Skeletal muscle tissue (tissue), 4 donors: Measurements from ENCODE around the gene ANTKMT. TPM values are rescaled to one million over a fixed set of nuclear protein-coding genes. Genes with fewer than 3 reads are reported as not detected.
A peak's percentile ranks its signal among the peaks of the same experiment; 100 is the strongest.
"Not testable (repeated sequence)": the region's sequence is repeated elsewhere in the genome, so short reads cannot be mapped to it uniquely, and the experiment has no call there.

ENCODE experiments used
- H3K27ac ChIP-seq: one replicate; pipeline ENCODE4 v1.7.0; 2013; ENCODE audit warnings: mild to moderate bottlenecking, low read depth, low read length, inconsistent platforms
- H3K27me3 ChIP-seq, 3 donors: one replicate each; pipeline ENCODE4 v1.7.0; 2013; ENCODE audit warnings: low read length in 3 of 3; ENCODE audit not compliant: control insufficient read depth in 3 of 3, insufficient read depth in 3 of 3
- H3K36me3 ChIP-seq, 3 donors: one replicate each; pipeline ENCODE4 v1.7.0; 2013; ENCODE audit warnings: low read length in 3 of 3; ENCODE audit not compliant: control insufficient read depth in 3 of 3, insufficient read depth in 3 of 3
- H3K4me1 ChIP-seq, 3 donors: one replicate each; pipeline ENCODE4 v1.7.0; 2013; ENCODE audit warnings: low read length in 3 of 3, mild to moderate bottlenecking in 3 of 3; ENCODE audit not compliant: control insufficient read depth in 3 of 3, insufficient read depth in 3 of 3
- H3K4me3 ChIP-seq, 3 donors: one replicate each; pipeline ENCODE4 v1.7.0; 2013; ENCODE audit warnings: low read length in 3 of 3
- H3K9ac ChIP-seq, 3 donors: one replicate each; pipeline ENCODE4 v1.7.0; 2013; ENCODE audit warnings: low read length in 3 of 3, mild to moderate bottlenecking in 3 of 3, moderate library complexity in 2 of 3, low read depth in 1 of 3
- H3K9me3 ChIP-seq, 3 donors: one replicate each; pipeline ENCODE4 v1.7.0; 2013; ENCODE audit warnings: low read length in 3 of 3; ENCODE audit not compliant: control insufficient read depth in 3 of 3
- total RNA-seq: library from RNA; depleted of rRNA; stranded (reverse); fragments of >200 nt; gene quantifications from one replicate; pipeline ENCODE4 v1.2.3, GENCODE V29; 2014
- donor health status: Osteomylitis.

Gene ANTKMT
- total RNA-seq, 1 donor from 2014 or later, result 12.0 TPM

DNA sequence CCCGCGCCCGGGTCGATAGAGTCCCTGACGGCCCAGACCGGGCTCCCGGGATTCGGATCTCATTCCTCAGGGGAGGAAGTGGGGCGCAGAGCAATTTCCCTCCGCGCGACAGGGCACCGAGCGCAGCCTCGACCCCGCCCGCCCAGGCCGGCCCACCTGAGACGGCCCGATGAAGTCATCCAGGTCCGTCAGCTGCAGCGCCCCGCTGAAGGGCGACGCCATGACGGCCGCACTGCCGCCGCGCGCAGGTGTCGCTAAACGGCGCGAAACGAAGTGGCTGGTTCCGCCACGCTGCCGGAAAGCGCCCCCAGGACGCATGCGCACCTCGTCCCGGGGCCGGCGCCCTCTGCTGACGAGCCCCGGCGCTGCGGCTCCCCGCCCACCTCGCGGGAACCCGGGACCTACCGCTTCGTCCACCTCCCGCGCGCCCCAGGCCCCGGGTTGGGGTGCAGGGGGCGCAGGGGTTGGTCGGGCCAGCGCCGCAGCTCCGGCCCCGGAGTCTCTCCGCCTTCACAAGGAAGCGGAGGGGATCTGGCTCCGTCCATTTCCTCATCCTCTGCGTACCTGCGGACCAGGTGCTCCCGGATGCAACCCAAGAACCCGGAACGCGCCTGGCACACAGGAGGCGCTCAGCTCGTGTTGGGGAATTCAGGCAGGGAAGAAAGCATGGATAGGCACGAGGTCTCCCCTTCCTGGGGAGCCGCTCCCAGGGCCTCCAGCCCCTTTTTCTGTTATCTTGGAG lies 20.0 kb downstream of the ANTKMT start, which contains the start of gene CIAO3:
Gene CIAO3 (minus strand): TSS at position 234 of the 742 bp plus-strand sequence. CDS start 12 bp downstream, at position 222.
- Histone ChIP-seq H3K27ac (peak within 1 kb of the TSS; percentile 47), H3K4me3 (peak within 1 kb of the TSS; percentile 72 to 86 (median 81)), H3K9me3 (no peaks in the 10 kb centered on the region), H3K4me1 (peaks cover 13 to 16% (median 14%) of the 10 kb centered on the region in 3 donors), H3K9ac (peak within 1 kb of the TSS; percentile 83 to 92 (median 88)), H3K27me3 (peaks cover 0 to 15% (median 4%) of the 10 kb centered on the region in 3 donors), H3K36me3 (peaks cover 20 to 24% (median 22%) of the 10 kb centered on the region in 3 donors)

DNA sequence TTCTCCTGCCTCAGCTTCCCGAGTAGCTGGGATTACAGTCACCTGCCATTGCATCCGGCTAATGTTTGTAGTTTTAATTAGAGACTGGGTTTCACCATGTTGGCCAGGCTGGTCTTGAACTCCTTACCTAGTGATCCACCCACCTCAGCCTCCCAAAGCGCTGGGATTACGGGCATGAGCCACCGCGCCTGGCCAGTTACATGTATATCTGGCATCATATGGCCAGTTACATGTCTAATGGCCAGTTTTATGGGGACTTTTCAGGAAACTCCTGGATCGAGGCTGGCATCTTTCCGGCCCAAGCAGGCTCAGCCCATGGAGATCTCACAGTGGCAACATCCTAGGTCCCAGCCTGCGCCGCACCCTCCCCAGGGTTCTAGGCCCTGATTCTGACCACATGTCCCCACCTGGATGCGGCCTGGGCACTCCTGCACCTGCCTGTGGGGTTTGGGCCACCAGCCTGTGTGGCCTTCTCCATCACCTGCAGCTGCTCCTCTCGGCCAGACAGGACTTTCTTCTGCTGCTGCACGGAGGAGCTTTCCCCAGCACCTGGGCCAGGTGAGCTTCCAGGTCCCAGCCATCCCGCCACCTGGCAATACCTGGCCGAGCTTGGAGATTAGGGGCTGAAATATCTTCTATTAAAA lies 21.2 kb downstream of the ANTKMT start:
- Histone ChIP-seq H3K27me3 (peaks cover 0 to 15% (median 4%) of the 10 kb centered on the region in 3 donors), H3K27ac (no peak overlapping the region), H3K9ac (no peak overlapping the region), H3K4me1 (peaks cover 13 to 16% (median 14%) of the 10 kb centered on the region in 3 donors), H3K4me3 (no peak overlapping the region), H3K36me3 (peaks cover 10 to 15% (median 10%) of the 10 kb centered on the region in 3 donors), H3K9me3 (no peaks in the 10 kb centered on the region)

DNA sequence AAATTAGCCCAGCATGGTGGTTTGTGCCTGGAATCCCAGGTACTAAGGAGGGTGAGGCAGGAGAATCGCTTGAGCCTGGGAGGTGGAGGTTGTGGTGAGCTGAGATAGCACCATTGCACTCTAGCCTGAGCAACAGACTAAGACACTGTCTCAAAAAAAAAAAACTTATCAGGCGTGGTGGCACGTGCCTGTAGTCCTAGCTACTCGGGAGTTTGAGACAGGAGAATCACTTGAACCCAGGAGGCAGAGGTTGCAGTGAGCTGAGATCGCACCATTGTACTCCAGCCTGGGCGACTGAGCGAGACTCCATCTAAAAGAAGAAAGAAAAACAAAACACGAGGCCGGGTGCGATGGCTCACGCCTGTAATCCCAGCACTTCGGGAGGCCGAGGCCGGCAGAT lies 21.9 kb downstream of the ANTKMT start:
- not testable (repeated sequence) for H3K27ac ChIP-seq, H3K4me3 ChIP-seq, H3K9ac ChIP-seq, H3K36me3 ChIP-seq, H3K9me3 ChIP-seq
- H3K4me1 ChIP-seq, result peaks cover 13 to 16% (median 14%) of the 10 kb centered on the region in 3 donors
- peaks cover 0 to 15% (median 4%) of the 10 kb centered on the region in 3 donors for H3K27me3 ChIP-seq

- Histone ChIP-seq H3K36me3 (peaks cover 0 to 6% (median 3%) of the 10 kb centered on the region in 3 donors), H3K9me3 (no peaks in the 10 kb centered on the region), H3K9ac (no peak overlapping the region), H3K27me3 (peaks cover 0 to 15% (median 4%) of the 10 kb centered on the region in 3 donors), H3K4me1 (peaks cover 13 to 16% (median 14%) of the 10 kb centered on the region in 3 donors), H3K27ac (no peak overlapping the region), H3K4me3 (no peak overlapping the region)
Observed at GRCh38 chr16:743794-744500, 23.0 kb downstream of the ANTKMT start.

DNA sequence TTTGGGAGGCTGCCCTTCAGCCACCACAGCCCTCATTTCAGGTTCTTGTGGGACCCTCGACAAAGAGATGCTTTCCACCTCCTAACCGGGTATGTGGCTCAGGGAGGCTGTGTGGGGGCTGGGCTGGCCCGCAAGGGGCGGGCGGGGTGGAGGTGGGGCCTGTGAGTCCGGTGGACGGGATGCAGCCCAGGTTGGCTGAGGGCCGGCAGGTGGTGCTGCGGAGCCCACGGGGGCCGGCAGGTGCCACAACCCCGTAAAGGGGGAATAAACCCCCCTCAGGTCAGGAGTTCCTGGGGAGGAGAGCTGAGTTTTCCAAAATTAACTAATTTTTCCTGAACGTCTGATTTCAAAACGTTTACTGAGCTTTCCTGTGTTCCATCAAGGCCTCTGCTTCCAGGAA lies 24.8 kb downstream of the ANTKMT start:
- peaks cover 0 to 19% (median 4%) of the 10 kb centered on the region in 3 donors for H3K27me3 ChIP-seq
- no peaks in the 10 kb centered on the region for H3K36me3 ChIP-seq
- H3K9ac ChIP-seq, result no peak overlapping the region
- no peak overlapping the region for H3K27ac ChIP-seq
- H3K4me1 ChIP-seq, result peaks cover 3 to 4% (median 3%) of the 10 kb centered on the region in 3 donors
- no peak overlapping the region for H3K4me3 ChIP-seq
- no peaks in the 10 kb centered on the region for H3K9me3 ChIP-seq

DNA sequence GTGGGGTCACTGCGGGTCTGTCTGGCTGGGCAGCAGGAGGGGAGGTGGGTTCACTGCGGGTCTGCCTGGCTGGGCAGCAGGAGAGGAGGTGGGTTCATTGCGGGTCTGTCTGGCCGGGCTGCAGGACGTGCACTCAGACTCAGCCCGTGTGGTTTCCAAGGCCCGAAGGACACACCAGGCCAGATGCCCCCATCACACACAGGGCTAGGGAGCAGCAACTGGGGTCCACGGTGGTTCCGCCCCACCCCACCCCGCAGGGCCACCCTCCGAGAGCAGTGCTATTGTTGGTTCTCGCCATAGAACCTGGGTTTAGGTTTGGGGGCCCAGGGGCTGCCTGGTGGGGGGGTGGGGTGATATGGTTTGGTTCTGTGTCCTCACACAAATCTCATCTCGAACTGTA lies 25.7 kb downstream of the ANTKMT start:
- Histone ChIP-seq H3K9me3 (no peaks in the 10 kb centered on the region), H3K9ac (no peak overlapping the region), H3K4me3 (no peak overlapping the region), H3K27me3 (peaks cover 8 to 27% (median 10%) of the 10 kb centered on the region in 3 donors), H3K27ac (no peak overlapping the region), H3K36me3 (no peaks in the 10 kb centered on the region), H3K4me1 (no peaks in the 10 kb centered on the region)

DNA sequence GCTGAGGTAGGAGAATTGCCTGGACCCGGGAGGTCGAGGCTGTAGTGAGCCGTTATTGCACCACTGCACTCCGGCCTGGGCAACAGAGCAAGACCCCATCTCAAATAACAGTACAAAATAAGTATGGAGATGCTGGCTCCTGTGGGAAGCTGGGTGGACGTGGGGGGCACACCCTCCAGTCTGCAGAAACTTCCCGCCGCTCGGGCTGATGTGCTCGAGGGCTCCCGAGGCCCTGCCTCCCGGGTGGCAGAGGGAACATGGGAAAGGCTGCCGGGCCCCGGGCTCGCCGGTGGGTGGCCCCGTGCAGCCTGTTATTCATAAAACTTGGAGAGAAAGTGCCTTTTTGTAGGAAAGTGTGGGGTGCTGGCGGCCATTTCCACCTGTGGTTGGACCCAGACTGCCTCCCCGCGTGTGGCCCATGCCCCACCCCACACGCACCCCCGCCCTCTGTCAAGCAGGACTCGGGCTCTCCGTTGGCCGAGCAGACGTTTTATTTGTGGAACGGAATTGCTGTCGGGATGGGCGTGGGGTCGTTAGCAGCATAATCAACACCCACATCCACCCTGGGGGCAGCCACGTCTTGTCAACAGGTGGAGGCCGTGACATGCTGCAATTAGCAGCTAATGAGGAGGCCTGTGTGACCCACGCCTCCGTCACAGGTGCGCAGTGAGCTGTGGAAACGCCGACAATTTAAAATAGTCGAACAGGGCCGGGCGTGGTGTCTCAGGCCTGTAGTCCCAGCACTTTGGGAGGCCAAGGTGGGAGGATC lies 27.2 kb downstream of the ANTKMT start:
- Histone ChIP-seq H3K4me1 (peaks cover 0 to 4% (median 0%) of the 10 kb centered on the region in 3 donors), H3K9me3 (no peaks in the 10 kb centered on the region), H3K9ac (no peak overlapping the region), H3K27ac (no peak overlapping the region), H3K36me3 (no peaks in the 10 kb centered on the region), H3K27me3 (peaks cover 17 to 33% (median 20%) of the 10 kb centered on the region in 3 donors), H3K4me3 (no peak overlapping the region)

GRCh38 chr16:749010-749409 lies 28.1 kb downstream of the ANTKMT start:
- Histone ChIP-seq H3K9me3 (no peaks in the 10 kb centered on the region), H3K9ac (no peak overlapping the region), H3K4me1 (peaks cover 0 to 4% (median 0%) of the 10 kb centered on the region in 3 donors), H3K27me3 (peaks cover 20 to 31% (median 26%) of the 10 kb centered on the region in 3 donors), H3K36me3 (no peaks in the 10 kb centered on the region), H3K4me3 (no peak overlapping the region), H3K27ac (no peak overlapping the region)

DNA sequence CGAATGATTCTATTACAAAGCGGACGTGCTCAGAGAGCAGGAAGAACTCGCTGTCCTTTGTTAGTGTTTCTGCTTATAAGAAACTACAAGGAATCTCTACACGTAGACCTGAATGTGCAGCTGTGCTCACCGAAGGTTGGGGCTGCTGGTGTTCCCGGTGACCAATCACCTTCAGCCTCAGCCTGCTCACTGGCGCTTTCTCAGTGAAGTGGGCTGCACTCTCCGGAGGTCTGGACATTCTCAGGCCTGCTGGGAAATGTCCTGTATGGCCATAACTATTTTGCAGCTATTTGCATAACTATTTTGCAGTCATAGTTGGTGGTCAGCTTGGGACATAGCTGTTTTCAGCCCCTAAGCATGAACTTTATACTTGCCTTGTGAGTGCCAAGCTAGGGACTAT lies 29.5 kb downstream of the ANTKMT start:
- Histone ChIP-seq H3K27me3 (peaks cover 17 to 30% (median 26%) of the 10 kb centered on the region in 3 donors), H3K27ac (no peak overlapping the region), H3K4me1 (peaks cover 0 to 4% (median 0%) of the 10 kb centered on the region in 3 donors), H3K9me3 (no peaks in the 10 kb centered on the region), H3K36me3 (no peaks in the 10 kb centered on the region), H3K9ac (no peak overlapping the region), H3K4me3 (no peak overlapping the region)
